AG09319 (cell line): ENCODE data around the gene ST7L.
A peak's percentile ranks its signal among the peaks of the same experiment; 100 is the strongest.
"Not testable (repeated sequence)": the region's sequence is repeated elsewhere in the genome, so short reads cannot be mapped to it uniquely, and the experiment has no call there.

Source experiments
- DNase-seq: peaks from one replicate; pipeline ENCODE4 v3.0.0-alpha.2; 2010; ENCODE audit warnings: low read depth; ENCODE audit errors: extremely low read depth
- TF ChIP-seq, protein P1 (sequence below): IDR thresholded peaks from 2 replicates; pipeline ENCODE4 v1.5.1; 2011; ENCODE audit warnings: low read depth, mild to moderate bottlenecking, inconsistent platforms, low read length, moderate library complexity

ST7L gene

DNA sequence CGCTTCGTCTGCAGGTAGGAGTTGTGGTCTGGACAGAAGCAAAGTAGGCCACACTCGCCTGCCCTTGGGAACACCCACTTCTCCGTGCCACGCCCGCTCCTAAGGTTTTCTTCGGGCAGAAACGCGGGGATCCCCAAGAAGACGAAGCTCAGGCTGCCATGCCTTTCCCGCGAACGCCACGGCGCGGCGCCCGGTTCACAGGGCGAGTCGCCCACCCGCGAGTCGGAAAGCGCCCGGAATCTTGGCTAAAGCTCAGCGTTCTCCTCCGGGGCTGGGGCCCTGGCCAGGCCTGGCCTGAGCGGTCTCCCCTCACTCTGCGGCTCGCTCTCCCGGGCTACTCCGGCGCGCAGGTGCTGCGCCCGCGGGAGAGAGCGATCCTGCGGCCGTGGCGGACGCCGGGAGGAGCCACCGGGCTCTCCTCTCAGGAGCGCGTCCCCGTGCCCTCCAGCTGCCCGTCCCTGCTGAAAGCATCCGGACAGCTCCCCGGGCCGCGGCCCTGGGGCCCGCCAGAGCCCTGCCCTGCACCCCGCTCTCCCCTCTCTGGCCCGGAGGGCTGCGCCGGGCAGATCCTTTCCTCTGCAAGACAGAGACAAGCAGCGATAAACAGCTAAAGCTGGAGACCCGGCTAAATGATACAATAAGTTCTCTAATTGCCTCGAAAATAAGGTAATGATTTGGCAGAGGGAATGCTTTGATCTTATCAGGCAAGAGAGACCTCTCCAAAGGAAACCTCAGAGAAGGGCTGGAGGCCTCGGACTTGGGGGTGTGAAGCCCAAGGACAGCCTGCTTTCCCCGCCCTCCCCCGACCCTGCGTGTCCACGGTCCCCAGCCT is 116.9 kb downstream of the ST7L start:
- peak; percentile 22 for DNase-seq
- TF ChIP-seq, protein P1, sequence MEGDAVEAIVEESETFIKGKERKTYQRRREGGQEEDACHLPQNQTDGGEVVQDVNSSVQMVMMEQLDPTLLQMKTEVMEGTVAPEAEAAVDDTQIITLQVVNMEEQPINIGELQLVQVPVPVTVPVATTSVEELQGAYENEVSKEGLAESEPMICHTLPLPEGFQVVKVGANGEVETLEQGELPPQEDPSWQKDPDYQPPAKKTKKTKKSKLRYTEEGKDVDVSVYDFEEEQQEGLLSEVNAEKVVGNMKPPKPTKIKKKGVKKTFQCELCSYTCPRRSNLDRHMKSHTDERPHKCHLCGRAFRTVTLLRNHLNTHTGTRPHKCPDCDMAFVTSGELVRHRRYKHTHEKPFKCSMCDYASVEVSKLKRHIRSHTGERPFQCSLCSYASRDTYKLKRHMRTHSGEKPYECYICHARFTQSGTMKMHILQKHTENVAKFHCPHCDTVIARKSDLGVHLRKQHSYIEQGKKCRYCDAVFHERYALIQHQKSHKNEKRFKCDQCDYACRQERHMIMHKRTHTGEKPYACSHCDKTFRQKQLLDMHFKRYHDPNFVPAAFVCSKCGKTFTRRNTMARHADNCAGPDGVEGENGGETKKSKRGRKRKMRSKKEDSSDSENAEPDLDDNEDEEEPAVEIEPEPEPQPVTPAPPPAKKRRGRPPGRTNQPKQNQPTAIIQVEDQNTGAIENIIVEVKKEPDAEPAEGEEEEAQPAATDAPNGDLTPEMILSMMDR, result peak; percentile 98

DNA sequence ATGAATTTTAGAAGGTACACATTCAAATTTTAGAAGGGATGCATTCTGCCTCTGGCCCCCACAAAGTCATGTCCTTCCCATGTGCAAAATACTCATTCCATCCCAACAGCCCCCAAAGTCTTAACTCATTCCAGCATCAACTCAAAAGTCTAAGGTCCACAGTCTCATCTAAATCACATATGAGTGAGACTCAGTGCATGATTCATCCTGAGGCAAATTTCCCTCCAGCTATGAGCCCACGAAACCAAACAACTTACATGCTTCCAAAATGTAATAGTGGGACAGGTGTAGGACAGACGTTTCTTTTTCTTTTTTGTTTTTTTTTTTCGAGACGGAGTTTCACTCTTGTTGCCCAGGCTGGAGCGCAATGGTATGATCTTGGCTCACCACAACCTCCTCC is 122.7 kb downstream of the ST7L start:
- TF ChIP-seq, protein P1, result no peak
- DNase-seq, result no peak

DNA sequence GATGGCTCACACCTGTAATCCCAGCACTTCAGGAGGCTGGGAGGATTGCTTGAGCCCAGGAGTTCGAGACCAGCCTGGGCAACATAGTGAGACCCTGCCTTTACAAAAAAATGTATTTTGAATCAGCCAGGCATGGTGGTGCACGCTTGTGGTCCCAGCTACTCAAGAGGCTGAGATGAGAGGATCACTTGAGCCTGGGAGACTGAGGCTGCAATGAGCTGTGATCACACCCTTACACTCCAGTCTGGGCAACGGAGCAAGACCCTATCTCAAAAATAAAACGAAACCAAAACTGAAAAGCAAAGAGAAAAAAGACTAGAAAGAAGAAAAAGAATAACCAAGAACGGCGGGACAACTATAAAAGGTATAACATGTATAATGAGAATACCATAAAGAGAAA is 125.6 kb downstream of the ST7L start:
- DNase-seq, result no peak
- TF ChIP-seq, protein P1, result no peak

DNA sequence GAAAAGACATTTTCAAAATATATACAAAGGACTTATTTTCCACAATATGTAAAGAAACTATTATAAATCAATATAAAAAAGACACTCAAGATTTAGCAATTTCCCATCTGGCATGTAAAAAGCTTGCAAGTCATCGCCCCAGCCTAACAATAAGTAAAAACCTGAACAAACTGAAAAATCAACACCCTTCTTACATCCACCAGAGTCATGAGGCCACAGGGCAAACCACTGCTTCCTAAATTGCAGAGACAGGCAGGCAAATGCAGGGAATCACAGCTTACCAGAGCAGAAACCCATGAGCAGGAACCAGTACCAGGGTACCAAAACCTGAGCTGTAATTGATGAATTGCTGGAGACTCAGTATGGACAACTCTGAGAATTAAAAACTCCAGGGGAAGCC is 126.9 kb downstream of the ST7L start:
- DNase-seq, result no peak
- TF ChIP-seq, protein P1, result no peak

DNA sequence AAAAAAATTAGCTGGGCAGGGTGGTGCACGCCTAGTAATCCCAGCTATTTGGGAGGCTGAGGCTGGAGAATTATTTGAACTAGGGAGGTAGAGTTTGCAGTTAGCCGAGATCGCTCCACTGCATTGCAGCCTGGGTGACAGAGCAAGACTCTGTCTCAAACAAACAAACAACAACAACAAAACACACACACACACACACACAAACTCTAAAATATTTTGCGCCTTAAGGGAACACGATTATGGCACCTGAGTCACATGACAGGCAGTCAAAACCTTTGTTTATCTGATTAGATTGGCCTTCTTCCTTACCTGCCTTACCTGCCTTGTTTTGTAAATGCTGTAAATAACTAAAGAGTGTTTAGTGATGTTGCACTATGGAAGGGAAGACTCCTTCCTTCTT is 130.8 kb downstream of the ST7L start:
- no peak for DNase-seq

DNA sequence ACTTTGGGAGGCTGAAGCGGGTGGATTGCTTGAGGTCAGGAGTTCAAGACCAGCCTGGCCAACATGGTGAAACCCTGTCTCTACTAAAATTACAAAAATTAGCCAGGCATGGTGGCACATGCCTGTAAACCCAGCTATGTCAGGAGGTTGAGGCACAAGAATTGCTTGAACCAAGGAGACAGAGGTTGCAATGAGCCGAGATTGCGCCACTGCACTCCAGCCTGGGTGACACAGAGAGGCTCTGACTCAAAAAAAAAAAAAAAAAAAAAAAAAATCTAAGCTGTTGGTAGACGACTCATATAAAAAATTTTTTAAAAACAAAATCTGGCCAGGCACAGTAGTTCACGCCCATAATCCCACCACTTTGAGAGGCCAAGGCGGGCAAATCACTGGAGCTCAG is 131.3 kb downstream of the ST7L start:
- not testable (repeated sequence) for DNase-seq

More for the DNA sequence above, 130.8 kb downstream of the ST7L start:
- TF ChIP-seq, protein P1, result no peak

DNA sequence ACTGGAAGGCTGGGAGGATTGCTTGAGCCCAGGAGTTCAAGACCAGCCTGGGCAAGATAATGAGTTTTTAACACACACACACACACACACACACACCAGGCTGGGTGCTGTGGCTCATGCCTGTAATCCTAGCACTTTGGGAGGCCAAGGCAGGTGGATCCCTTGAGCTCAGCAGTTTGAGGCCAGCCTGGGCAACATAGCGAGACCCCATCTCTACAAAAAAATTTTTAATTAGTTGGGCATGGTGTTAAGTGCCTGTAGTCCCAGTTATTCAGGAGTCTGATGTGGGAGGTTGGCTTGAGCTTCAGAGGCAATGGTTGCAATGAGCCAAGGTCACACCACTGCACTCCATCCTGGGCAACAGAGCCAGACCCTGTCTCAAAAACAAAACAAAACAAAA is 132.9 kb downstream of the ST7L start:
- DNase-seq, result not testable (repeated sequence)

DNA sequence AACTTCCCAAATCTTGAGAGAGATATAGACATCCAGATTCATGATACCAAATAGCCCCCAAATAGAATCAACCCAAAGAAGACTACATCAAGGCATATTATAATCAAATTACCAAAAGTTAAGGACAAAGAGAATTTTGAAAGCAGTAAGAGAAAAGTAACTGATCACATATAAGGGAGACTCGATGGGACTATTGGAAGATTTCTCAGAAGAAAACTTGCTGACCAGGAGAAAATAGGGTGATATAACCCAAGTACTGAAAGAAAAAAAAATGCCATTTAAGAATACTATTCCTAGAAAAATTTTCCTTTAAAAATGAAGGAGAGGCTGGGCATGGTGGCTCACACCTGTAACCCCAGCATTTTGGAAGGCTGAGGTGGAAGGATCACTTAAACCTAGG is 140.6 kb downstream of the ST7L start:
- DNase-seq, result no peak
- TF ChIP-seq, protein P1, result no peak
